Astrocyte of the cerebellum (primary cell): ENCODE data around the gene KRT4.

Experiments used
- DNase-seq: peaks from one replicate; pipeline ENCODE4 v3.0.0-alpha.2; 2011; ENCODE audit warnings: low read depth
- H3K4me3 ChIP-seq: 2 replicates; pipeline ENCODE4 v1.5.1; 2011; ENCODE audit warnings: mild to moderate bottlenecking, low read depth, low read length, moderate library complexity
- in situ Hi-C: cut with HindIII; loops from 2 replicates; pipeline ENCODE4 v1.10.0; 2017; ENCODE audit warnings: low sequenced_read_pairs
- TF ChIP-seq, protein P1 (sequence below): IDR thresholded peaks from 2 replicates; pipeline ENCODE4 v1.5.1; 2012; ENCODE audit warnings: low read length, low read depth, moderate library complexity, mild to moderate bottlenecking; ENCODE audit errors: missing control alignments

The KRT4 gene

DNA sequence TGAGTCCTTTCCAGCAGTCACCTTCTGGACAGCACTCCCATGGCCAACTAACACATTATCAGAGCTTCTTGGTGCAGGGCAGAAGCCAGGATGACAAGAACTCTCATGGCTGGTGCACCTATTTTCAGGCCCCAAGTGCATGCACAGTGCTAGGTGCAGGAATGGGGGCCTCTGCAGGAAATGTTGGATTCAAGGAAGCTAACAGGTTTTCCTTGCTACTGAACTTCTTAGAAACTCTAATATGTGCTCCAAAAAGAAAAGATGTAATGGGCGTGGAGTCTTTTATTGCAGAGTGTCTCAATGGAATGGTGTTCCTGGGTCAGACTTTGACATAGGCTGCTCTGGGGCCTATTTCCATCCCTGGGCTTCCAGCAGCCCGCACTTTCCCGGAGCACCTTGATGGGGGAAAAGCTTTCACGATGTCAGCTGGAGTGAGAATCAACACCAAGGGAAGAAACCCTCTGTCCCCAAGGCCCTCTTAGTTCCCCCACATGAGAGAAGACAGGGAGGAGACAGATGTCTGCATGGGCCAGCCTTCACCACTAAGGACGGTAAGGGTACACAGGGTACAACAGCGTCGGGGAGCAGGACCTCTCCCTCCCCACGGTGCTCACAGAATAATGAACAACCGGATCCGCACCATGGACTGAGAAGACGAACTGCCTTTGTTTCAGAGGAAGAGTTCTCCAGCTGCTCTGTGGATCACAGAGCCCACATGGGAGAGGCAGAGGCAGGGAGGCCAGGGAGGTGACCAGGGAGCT is 24.9 kb downstream of the KRT4 start:
- no peak for DNase-seq
- TF ChIP-seq, protein P1, sequence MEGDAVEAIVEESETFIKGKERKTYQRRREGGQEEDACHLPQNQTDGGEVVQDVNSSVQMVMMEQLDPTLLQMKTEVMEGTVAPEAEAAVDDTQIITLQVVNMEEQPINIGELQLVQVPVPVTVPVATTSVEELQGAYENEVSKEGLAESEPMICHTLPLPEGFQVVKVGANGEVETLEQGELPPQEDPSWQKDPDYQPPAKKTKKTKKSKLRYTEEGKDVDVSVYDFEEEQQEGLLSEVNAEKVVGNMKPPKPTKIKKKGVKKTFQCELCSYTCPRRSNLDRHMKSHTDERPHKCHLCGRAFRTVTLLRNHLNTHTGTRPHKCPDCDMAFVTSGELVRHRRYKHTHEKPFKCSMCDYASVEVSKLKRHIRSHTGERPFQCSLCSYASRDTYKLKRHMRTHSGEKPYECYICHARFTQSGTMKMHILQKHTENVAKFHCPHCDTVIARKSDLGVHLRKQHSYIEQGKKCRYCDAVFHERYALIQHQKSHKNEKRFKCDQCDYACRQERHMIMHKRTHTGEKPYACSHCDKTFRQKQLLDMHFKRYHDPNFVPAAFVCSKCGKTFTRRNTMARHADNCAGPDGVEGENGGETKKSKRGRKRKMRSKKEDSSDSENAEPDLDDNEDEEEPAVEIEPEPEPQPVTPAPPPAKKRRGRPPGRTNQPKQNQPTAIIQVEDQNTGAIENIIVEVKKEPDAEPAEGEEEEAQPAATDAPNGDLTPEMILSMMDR = no peak
- in situ Hi-C loops = no loop called here

DNA sequence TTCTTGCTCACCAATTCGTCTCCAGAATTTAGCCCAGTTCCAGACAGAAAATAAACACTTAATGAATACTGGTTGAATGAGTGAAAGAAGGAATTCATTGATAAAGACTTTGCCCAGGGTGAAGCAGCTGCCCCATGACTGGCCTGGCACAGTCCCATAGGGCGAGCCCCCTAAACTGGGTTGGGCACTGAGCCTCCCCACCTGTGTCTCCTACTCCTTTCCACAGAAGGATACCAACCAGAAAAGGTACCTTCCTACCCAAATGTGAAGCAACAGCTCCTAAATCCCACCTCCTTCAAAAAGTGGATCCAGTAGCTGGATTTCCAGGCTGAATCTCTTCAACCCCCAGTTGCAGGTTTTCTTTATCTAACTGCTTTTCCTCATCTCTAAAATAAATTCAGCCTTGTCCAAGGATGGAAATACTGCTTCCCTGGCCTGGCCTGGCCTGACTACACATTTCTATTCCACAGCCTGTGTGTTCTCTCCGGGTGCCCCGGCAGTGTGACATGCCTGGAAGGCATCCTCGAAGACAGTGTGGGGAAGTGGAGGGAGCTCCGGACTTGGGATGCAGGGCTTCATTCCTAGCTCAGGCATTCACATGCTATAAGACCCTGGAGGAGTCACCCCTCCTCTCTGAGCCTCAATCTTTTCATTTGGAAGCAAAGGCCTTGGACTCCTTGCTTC is 25.6 kb downstream of the KRT4 start:
- in situ Hi-C loops = no loop called here
- DNase-seq = no peak
- no peak overlapping the region for H3K4me3 ChIP-seq
- TF ChIP-seq, protein P1 = no peak

More for the DNA sequence above, 24.9 kb downstream of the KRT4 start:
- no peak overlapping the region for H3K4me3 ChIP-seq

DNA sequence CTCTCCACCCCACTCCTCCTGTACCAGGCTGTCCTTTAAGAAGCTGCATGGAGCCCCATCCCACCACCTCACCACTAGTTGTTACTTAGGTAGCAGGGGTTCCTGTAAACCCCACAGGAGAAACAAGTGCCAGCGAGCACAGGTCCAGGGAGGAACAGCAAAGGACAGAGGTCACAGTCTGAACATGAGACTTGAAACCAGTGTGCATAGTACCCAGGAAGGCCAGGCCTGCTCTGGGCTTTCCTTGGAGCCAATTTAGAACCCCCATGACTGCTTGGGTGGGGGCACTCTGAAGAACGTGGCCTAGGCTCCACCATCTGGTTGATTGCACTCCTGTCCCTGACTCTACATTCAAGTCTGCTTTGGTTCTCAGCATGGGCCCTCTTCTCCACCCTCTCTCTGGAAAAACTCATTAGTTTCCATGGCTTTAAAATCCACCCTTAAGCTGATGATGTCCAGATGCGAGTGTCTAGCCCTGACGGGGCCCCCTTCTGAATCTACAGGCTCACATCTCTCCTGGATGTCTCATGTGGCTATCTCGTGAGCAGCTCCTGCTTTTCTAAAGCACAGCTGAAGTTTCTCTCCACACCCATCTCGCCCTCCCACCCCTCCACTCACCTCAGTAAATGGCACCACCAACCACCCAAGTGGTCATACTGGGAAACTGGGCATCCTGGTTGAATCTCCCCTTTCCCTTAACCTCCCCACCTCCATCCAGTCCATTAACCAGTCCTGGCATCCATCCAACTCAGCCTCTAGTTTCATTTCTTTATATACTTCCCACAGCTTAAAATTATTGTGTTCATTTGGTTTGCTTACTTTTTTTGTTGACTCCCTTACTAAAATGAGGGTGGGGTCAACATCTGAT is 26.4 kb downstream of the KRT4 start:
- no peak for DNase-seq
- no peak overlapping the region for H3K4me3 ChIP-seq
- TF ChIP-seq, protein P1 = no peak
- in situ Hi-C loops = no loop called here

DNA sequence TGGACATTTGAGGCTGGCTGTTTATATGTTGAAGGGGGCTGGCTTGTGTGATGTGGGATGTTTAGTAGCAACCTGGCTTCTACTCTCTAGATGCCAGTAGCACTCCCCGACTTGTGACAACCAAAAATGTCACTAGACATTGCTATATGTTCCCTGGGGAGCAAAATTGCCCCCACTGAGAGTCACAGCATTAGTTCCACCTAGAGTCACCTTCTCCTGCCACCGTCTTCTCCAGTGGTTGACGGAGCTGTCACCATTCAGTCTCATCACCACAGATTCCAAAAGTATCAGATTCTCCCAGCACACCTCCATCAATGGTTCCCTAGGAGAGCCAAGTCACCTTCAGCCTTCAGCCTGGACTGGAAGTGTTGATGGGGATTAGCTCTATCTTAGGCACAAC is 29.0 kb downstream of the KRT4 start:
- H3K4me3 ChIP-seq = no peak overlapping the region
- no peak for DNase-seq
- in situ Hi-C loops = no loop called here

GRCh38 chr12:52783563-52784316 is 30.2 kb downstream of the KRT4 start:
- TF ChIP-seq, protein P1 = no peak
- in situ Hi-C loops = no loop called here
- H3K4me3 ChIP-seq = no peak overlapping the region
- no peak for DNase-seq

More for the DNA sequence above, 29.0 kb downstream of the KRT4 start:
- TF ChIP-seq, protein P1 = no peak

- TF ChIP-seq, protein P1 = no peak
- in situ Hi-C loops = no loop called here
- H3K4me3 ChIP-seq = no peak overlapping the region
- DNase-seq = no peak
Measured at GRCh38 chr12:52782502-52782901, 31.4 kb downstream of the KRT4 start.
